Panc1 (cell line): ENCODE measurements around the gene OVOL3.

ENCODE experiments used
- CTCF ChIP-seq: fragments of 450-650 bp; IDR thresholded peaks from 2 replicates; pipeline ENCODE4 v1.5.1; 2017; ENCODE audit warnings: mild to moderate bottlenecking
- TF ChIP-seq, protein P1 (sequence below), 2 experiments: IDR thresholded peaks; 2 replicates each; pipeline ENCODE4 v1.6.1; 2011 to 2012; ENCODE audit warnings: low read depth in 2 of 2, control low read depth in 1 of 2, low read length in 1 of 2, mild to moderate bottlenecking in 1 of 2, moderate library complexity in 1 of 2; ENCODE audit not compliant: insufficient read depth in 1 of 2

DNA sequence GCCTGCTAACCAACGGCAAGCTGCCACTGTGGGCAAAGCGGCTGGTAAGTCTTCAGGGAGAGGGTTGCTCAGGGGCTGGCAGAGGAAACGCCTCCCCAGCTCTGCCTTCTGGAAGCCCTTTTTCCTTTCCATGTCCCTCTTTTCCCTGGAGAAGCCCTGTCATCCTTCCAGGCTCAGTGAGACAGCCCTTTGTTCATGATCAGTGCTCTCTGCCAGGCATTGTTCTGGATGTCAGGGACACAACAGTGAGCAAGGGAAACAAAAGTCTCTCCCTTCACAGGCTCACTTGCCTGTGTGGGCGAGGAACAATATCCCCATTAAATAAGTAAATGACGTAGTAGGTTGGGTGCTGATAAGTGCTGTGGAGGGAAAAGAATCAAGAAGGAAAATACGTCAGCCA is 13.9 kb upstream of the OVOL3 start:
- TF ChIP-seq CTCF: no peak
- TF ChIP-seq, protein P1, sequence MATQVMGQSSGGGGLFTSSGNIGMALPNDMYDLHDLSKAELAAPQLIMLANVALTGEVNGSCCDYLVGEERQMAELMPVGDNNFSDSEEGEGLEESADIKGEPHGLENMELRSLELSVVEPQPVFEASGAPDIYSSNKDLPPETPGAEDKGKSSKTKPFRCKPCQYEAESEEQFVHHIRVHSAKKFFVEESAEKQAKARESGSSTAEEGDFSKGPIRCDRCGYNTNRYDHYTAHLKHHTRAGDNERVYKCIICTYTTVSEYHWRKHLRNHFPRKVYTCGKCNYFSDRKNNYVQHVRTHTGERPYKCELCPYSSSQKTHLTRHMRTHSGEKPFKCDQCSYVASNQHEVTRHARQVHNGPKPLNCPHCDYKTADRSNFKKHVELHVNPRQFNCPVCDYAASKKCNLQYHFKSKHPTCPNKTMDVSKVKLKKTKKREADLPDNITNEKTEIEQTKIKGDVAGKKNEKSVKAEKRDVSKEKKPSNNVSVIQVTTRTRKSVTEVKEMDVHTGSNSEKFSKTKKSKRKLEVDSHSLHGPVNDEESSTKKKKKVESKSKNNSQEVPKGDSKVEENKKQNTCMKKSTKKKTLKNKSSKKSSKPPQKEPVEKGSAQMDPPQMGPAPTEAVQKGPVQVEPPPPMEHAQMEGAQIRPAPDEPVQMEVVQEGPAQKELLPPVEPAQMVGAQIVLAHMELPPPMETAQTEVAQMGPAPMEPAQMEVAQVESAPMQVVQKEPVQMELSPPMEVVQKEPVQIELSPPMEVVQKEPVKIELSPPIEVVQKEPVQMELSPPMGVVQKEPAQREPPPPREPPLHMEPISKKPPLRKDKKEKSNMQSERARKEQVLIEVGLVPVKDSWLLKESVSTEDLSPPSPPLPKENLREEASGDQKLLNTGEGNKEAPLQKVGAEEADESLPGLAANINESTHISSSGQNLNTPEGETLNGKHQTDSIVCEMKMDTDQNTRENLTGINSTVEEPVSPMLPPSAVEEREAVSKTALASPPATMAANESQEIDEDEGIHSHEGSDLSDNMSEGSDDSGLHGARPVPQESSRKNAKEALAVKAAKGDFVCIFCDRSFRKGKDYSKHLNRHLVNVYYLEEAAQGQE (IDR thresholded peaks at IDR 0.05; ENCODE audit: insufficient read depth in 1 of 2, low read depth in 2 of 2, low read length in 1 of 2): no peak
